ENCODE measurements around the gene DOCK4.

Gene DOCK4

GRCh38 chr7:111820121-111820520 is 386.1 kb downstream of the DOCK4 start:
- DNase-seq (ENCODE audit: low read depth), result no peak
- TF ChIP-seq, protein P1, sequence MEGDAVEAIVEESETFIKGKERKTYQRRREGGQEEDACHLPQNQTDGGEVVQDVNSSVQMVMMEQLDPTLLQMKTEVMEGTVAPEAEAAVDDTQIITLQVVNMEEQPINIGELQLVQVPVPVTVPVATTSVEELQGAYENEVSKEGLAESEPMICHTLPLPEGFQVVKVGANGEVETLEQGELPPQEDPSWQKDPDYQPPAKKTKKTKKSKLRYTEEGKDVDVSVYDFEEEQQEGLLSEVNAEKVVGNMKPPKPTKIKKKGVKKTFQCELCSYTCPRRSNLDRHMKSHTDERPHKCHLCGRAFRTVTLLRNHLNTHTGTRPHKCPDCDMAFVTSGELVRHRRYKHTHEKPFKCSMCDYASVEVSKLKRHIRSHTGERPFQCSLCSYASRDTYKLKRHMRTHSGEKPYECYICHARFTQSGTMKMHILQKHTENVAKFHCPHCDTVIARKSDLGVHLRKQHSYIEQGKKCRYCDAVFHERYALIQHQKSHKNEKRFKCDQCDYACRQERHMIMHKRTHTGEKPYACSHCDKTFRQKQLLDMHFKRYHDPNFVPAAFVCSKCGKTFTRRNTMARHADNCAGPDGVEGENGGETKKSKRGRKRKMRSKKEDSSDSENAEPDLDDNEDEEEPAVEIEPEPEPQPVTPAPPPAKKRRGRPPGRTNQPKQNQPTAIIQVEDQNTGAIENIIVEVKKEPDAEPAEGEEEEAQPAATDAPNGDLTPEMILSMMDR (IDR thresholded peaks at IDR 0.05; ENCODE audit: insufficient read depth, low read depth, low read length, missing control alignments), result no peak
- no peak overlapping the region for H3K4me3 ChIP-seq (ENCODE audit: low read depth, low read length)

GRCh38 chr7:111815354-111815753 is 390.8 kb downstream of the DOCK4 start:
- no peak overlapping the region for H3K4me3 ChIP-seq (ENCODE audit: low read depth, low read length)
- TF ChIP-seq, protein P1 (IDR thresholded peaks at IDR 0.05; ENCODE audit: insufficient read depth, low read depth, low read length, missing control alignments), result no peak
- no peak for DNase-seq (ENCODE audit: low read depth)

DNA sequence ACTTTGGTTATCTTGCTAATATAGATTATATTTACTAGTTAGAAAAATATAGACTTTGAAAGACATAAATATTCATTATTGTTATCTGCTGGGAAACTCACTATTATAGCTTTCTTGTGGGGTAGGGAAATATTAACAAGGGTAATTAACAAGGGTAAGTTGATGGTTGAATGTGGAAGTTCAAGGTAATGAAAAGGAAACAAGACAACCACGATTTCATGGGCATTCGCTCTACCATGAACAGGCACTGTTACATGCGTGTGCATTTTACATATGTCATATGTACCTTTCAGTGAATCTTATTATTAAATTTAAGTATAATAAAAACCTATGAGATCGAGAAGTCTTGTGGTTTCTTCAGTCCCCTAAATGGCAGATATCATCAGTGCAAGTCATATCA is 392.9 kb downstream of the DOCK4 start:
- TF ChIP-seq, protein P1 (IDR thresholded peaks at IDR 0.05; ENCODE audit: insufficient read depth, low read depth, low read length, missing control alignments), result no peak
- no peak for DNase-seq (ENCODE audit: low read depth)
- H3K4me3 ChIP-seq (ENCODE audit: low read depth, low read length), result no peak overlapping the region

DNA sequence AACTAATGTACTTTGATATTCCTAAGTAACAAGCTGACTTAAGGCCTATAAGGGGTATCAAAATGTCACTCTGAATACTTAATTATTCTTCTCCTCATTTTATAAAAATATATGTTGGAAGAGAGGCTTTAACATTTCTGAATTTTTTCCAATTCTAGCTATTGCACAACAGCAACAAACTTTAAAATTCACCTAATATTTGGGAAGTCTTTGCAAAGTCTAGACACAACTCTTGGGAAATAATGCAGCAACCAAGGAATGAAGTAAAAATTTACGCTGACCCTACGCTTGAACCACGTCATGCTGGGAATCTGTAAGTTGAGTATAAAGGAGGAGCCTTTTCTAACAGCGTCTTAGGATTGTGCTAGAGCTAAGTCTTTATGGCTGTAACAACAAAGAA is 400.0 kb downstream of the DOCK4 start:
- no peak overlapping the region for H3K4me3 ChIP-seq (ENCODE audit: low read depth, low read length)
- TF ChIP-seq, protein P1 (IDR thresholded peaks at IDR 0.05; ENCODE audit: insufficient read depth, low read depth, low read length, missing control alignments), result no peak

DNA sequence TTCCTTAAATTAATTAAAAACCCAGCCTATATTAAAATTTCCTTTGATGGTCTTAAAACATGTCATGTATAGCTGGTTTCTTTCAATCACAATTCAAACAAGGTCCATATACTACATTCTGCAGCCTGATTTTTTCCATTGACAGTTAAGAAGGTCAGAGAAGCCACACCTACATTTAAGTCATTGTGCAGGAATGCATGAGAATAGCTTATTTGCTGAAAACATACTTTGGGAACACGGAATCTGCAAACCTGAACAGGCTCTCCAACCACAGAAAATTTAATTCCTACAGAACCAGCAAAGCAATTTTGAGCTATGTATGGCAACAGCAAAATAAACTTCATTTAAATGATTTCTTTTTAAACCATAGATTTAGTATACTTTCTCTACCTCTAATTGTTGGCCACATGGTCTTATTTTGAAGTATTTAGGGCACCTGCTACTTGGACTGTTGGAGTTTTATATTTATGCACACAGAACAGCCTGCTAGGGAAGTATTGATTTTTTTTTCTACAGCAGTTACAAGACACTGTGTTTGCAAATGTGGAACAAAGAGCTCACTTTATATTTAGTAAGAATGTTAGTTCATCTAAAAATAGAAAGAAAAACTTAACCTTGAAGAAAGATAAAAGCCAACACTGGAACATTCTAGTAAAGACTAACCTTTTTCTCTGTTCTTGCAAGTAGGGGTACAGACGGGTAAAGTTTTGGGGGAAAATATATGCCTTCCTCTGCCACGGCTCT is 403.0 kb downstream of the DOCK4 start:
- TF ChIP-seq, protein P1 (IDR thresholded peaks at IDR 0.05; ENCODE audit: insufficient read depth, low read depth, low read length, missing control alignments), result no peak
- no peak overlapping the region for H3K4me3 ChIP-seq (ENCODE audit: low read depth, low read length)
- no peak for DNase-seq (ENCODE audit: low read depth)

More for the DNA sequence above, 400.0 kb downstream of the DOCK4 start:
- no peak for DNase-seq (ENCODE audit: low read depth)

DNA sequence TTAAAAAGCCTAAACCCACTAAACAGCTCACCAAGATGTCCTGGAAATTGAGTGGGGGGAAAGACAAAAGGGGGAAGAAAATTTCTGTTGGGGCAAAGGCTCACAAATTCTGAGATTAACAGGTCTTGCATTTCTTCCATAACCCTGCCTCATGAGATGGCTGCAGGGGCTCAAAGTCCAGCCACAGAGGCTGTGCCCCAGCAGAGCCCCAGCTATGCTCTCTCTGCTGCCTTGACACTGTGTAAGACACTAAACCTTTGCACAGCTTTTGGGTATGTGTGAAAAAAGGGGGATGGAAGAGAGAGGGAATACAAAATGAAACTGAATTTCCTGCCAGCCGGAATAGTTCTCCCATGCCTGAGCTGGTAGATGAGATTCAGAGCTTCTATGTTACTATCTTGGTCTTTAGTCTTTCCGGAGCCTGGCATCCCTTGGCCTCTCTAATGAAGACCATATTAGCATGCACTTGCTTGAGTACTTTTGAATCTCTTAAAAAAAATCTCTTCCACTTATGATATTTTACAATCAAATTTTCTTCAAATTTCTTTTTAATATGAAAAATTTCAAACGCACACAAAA is 403.9 kb downstream of the DOCK4 start:
- TF ChIP-seq, protein P1 (IDR thresholded peaks at IDR 0.05; ENCODE audit: insufficient read depth, low read depth, low read length, missing control alignments), result no peak
- H3K4me3 ChIP-seq (ENCODE audit: low read depth, low read length), result no peak overlapping the region
- DNase-seq (ENCODE audit: low read depth), result no peak
